ENCODE measurements around the gene S100A14. TPM values are rescaled to one million over a fixed set of nuclear protein-coding genes. Genes with fewer than 3 reads are reported as not detected.

Gene S100A14
- total and polyA plus RNA-seq, 2 of the 13 experiments (the other 11 are each of a cell fraction or from before 2014, with no cell fraction given) = 1.4 to 7.7 TPM

GRCh38 chr1:153658400-153659174 lies 42.5 kb upstream of the S100A14 start, which contains the start of gene SNAPIN (continued):
- no peak for TF ChIP-seq ZNF407 (CRISPR knock-in tag; IDR thresholded peaks at IDR 0.05; ENCODE audit: not compliant biosample characterization)
- no peak for TF ChIP-seq GPN1 (CRISPR knock-in tag; IDR thresholded peaks at IDR 0.05; ENCODE audit: borderline replicate concordance)
- TF ChIP-seq NR2F2 (IDR thresholded peaks at IDR 0.05; ENCODE audit: borderline replicate concordance, low read depth) = no peak; the same call in 1 of the 2 replicates
- peak; percentile 63; the same call in 1 of the 2 replicates for TF ChIP-seq NFKB2 (CRISPR knock-in tag; IDR thresholded peaks at IDR 0.05; ENCODE audit: borderline replicate concordance)
- TF ChIP-seq MNT (IDR thresholded peaks at IDR 0.05) = no peak
- TF ChIP-seq ZNF646 (CRISPR knock-in tag; IDR thresholded peaks at IDR 0.05) = no peak
- TF ChIP-seq ZNF800 (CRISPR knock-in tag; IDR thresholded peaks at IDR 0.05) = no peak

All from HepG2 (cell line).